IPS-18c (cell line): ENCODE measurements around the gene H3-3A.

ENCODE experiments used
- H3K4me3 ChIP-seq: 2 replicates; pipeline ENCODE4 v1.7.0; 2013; ENCODE audit warnings: low read depth, mild to moderate bottlenecking, low read length, moderate library complexity; ENCODE audit not compliant: insufficient read depth
- H3K9me3 ChIP-seq: one replicate; pipeline ENCODE4 v1.6.1; 2013; ENCODE audit warnings: mild to moderate bottlenecking, low read length, moderate library complexity; ENCODE audit not compliant: control insufficient read depth, insufficient read depth

Gene H3-3A

DNA sequence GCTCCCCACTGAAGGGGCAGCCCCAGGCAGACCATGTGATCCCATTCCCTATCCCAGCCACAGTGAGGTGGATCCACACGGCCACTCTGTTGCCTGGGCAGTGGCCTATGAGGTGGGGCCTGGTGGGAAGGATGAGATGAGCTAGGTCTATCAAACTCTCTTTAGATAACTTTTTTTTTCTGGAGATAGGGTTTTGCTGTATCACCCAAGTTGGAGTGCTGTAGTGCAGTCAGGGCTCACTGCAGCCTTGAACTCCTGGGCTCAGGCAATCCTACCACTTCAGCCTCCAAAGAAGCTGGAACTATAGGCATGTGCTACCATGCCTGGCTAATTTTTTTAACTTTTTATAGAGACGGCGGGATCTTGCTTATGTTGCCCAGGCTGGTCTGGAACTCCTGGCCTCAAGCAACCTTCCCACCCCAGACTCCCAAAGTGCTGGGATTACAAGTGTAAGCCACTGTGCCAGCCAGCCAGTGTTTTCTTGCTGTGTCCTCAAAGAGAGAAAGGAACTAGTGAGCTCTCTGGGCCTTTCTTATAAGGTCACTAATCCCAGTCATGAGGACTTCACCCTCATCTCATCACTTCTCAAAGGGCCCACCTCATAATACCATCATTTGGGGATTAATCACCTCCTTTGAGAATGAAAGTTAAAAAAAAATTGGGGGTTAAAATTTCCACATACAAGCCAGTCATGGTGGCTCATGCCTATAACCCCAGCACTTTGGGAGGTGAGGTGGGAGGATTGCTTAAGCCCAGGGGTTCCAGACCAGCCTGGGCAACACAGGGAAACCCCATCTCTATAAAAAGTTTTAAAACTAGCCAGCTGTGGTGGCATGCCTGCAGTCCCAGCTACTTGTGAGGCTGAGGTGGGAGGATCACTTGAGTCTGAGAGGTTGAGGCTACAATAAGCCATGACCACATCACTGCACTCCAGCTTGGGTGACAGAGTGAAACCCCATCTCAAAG, 36.6 kb downstream of the H3-3A start:
- no peaks in the 10 kb centered on the region for H3K9me3 ChIP-seq
- no peak overlapping the region for H3K4me3 ChIP-seq

DNA sequence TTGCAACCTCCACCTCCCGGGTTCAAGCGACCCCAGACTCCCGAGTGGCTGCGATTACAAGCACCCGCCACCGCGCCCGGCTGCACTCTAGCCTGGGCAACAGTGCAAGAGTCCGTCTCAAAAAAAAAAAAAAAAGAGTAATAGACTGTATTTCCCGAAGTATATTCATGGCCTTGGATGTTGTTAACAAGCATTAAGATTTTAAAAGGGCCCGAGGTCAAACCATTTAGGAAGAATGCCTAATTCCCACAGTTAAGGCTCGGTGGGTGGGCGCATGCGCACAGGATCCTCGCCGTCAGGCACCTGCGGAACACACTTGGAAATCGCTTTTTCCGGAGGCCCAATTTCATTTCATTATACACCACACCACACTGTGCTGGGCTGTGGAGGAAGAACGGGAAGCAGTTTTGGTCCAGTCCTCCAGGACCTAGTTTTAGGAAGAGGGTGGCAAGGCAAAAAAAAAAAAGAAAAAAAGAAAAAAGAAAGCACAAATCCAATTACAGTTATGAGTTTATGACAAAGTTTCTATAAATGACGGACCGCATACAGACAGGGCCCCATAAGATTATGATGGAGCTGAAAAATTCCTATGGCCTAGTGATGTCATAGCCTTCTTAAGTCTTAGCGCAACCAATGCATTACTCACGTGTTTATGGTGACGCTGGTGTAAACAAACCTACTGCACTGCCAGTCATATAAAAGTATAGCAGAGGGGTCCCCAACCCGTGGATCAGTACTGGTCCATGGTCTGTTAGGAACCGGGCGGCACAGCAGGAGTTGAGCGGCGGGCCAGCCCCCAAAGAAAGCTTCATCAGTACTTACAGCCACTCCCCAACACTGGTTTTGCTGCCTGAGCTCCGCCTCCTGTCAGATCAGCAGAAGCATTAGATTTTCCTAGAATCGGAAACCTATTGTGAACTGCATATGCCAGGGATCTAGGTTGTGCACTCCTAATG, 38.2 kb downstream of the H3-3A start:
- Histone ChIP-seq H3K9me3 (no peaks in the 10 kb centered on the region), H3K4me3 (peak overlapping the region; percentile 34)

DNA sequence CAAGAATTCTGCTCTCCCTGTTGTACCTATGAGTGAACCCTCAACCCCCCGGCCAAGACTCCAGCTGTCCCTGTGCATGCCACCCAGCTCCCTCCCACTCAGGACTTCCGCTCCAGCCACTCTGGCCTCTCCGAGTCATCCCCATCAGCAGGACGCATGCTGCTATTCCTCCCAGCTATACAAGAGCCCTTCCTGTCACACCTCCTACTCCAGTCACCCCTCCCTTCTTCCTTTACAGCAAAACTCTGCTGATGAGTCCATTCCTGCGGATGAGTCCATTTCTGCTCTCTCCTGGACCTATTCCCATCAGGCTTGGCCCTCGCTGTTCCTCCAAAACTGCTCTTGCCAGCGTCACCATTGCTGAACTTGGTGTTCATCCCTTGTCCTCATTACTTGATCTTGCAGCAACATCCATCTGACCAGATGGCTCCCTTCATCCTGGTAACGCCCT, 42.2 kb downstream of the H3-3A start:
- Histone ChIP-seq H3K9me3 (no peaks in the 10 kb centered on the region), H3K4me3 (no peak overlapping the region)

DNA sequence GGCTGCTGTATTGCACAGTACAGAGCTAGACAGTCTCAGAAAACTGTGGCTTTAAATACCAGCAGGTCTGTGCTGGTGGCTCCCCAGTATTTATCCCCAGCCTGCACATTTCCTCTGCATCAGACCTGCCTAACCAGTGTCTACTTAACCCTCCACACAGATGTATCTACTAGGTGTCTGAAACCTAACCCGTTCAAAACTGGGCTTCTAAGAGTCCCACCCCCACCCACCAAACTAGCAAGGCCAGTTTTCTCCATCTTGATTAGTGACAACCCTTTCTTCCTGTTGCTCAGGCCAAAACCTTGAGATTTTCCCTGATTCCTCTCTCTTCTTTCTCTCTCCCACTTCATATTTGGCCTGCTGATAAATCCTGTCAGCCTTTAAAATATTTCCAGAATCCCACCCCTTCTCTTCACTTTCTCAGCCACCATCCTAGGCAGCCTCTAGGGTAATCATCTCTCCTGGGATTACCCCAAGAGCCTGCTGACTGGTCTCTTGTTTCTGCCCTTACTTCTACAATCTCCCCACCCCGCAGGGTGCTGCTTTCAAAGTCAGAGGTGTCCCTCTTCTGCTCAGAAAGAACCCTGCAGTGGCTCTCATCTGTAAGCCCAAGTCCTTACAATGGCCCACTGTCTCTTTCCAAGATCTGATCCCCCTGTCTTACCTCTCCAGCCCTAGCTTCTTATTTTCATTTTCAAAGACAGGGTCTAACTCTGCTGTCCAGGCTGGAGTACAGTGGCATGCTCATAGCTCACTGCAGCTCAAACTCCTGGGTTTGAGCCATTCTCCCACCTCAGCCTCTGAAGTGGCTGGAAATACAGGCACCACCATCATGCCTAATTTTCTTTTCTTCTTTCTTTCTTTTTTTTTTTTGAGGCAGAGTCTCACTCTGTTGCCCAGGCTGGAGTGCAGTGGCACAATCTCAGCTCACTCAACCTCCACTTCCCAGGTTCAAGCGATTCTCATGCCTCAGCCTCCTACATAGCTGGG, 45.2 kb downstream of the H3-3A start:
- Histone ChIP-seq H3K4me3 (no peak overlapping the region), H3K9me3 (no peaks in the 10 kb centered on the region)

DNA sequence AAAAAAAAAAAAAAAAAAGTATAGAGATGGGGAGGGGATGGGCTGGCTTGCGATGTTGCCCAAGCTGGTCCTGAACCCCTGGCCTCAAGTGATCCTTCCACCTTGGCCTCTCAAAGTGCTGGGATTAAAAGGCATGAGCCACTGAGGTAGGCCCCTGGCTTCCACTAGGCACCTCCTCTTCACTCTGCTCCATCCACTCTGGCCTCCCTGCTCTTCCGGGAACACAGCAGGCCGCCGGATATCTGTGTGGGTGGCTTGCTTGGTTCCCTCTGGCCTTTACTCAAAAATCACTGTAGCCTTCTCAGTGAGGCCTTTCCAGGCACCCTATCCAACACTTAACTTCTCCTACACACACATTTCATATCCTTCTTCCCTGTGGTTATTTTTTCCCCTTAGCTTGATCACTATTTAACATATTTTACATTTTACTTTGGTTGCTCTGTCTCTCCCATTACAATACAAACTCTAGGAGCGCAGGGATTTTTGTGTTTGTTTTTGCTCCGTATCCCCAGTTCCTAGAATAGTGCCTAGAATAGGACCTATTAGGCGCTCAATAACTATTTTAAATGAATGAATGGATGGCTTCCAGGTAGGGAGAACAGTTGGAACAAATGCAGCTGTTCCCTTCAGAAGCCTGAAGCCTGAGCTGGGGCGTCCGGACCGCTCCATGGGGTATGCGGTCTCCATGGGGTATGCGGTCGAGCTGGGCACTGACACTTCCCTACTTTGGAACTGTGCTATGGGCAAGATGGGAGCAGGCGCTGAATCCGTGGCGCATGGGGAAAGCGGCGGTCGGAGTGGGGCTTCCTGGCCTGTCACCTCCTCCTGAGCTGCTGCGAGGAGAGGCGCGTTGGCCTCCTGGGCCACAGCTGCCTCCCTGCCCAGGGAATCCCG, 46.7 kb downstream of the H3-3A start:
- Histone ChIP-seq H3K9me3 (peaks cover 2% of the 10 kb centered on the region), H3K4me3 (peak overlapping the region; percentile 73)

DNA sequence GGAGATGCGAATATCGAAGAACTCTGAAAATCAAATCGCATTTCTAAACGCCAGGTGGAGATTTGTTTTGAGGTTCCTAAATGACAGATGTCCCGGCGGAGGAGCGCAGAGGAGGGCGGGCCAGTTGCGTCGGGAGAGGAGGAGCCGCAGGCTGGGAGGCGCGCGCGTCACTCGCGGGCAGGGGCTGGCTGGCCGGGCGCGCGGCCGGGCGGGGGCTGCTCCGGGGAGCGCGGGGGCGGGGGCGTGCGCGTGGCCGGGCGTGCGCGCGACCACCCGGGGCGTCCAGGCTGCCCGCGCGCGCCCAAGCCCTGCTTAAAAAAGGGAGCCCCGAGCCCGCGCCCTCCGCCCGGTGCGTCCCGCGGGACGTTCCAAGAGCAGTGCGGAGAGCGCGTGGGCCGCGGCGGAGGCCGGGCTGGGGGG, 47.3 kb downstream of the H3-3A start:
- peak overlapping the region; percentile 73 for H3K4me3 ChIP-seq
- H3K9me3 ChIP-seq: peaks cover 2% of the 10 kb centered on the region

DNA sequence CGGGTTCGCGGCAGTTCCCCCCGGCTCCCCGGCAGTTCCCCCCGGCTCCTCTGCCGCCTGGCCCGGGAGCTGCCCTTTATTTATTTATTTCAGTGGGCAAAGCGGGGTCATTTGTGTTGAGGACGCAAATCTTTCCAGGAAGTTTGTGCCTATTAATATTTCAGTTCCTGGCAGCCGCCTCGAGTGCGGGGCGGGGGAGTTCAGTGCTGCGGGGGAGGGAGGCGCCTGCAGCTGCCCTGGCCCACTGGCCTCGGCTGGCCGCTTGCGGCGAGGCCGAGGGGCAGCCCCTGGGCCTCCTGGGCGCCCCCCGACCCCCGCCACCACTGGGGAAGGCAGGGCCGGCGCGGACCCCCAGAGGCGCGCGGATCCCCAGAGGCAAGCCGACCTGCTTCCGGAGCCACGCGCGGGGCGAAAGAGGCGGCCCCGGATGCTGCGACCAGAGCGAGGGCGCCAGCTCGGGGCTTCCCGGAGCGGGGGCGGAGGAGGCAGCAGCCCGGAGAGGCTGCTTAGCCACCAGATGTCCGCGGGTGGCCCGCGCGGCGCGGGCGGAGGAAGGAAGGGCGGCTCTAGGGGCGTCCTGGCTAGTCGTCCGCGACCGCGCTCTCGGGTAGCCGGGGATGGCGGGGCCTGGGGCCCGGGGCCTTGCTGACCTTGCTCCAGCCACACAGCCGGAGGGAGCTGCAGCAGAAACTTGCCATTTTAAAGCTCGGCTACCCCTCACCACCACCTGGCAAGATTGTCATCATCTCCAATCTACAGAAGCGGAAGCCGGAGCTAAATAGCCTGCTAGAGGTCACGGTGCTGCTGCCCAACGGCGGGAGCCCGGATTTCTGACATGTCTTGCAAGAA, 48.0 kb downstream of the H3-3A start:
- peaks cover 2% of the 10 kb centered on the region for H3K9me3 ChIP-seq
- H3K4me3 ChIP-seq: peak overlapping the region; percentile 73

DNA sequence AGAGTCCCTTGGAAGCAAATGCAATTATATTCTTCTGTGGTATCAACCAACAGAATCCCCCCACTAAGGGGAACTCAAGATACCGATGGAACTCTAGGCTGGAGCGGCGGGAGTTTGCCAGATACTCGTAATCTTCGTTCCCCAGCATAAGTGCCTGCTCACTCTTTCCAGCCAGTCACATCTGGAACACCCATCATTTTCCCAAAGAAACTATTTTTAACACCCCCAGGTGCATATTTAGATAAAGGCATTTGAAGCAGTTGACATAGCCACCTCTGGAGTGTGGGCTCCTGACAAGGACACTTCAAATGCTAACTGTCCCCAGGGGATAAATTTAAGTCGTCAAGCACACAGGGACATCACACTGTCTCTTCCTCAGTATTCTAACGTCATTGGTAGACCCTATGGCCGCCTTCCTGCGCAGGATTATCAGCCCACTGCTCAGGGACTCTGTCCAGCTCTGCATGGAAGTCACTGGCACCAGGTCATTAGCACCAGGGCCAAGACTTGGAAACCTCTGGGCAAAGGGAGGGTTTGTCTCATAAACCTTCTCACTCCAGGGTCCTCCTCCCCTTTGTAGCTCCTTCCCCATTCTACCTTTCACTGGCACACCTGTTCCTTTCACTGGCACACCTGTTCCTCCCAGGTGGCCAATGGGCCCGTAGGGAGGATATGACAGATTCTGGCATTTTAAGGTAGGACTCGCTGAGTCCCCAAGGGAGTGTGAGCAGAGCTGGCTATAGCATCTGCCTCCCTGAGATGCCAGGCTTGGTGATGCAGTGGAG, 48.8 kb downstream of the H3-3A start:
- Histone ChIP-seq H3K4me3 (peak overlapping the region; percentile 73; the same call in 1 of the 2 replicates), H3K9me3 (peaks cover 2% of the 10 kb centered on the region)

DNA sequence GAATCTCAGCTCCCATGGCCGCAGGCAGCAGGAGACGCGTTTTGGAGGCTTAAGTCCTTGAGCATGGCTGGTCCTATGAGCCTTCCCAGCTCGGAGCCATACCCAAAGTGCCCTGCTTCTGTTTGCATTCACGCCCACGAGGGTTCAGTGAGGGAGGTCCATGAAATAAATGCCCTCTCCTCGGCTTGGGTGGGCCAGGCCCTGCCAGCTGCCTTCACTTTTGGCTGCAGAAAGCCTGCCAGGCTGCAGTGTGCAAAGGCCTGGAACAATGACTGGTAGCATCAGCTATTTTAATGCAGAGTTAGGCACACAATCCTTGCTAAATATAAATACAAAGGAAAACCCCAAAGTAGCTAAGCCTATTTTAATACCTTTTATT, 49.4 kb downstream of the H3-3A start:
- Histone ChIP-seq H3K4me3 (peak overlapping the region; percentile 30; the same call in 1 of the 2 replicates), H3K9me3 (peaks cover 2% of the 10 kb centered on the region)

DNA sequence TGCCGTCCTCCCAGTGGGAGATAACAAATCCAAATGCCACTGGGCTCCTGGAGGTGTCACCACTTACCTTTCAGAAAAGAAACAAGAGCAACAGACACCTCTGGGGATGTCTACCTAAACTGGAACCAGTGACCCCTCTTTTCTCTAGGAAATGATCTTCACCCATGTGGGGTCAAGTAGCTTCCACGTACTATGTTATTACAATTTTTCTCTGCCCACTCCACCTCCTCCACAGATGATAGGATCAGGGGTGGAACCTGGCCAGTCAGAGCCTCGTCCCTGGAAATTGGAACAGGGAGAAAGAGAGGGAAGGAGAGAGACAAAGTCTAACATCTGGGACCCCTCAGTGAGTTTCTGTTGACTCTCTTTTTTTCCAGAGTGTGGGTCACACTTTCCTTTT, 50.1 kb downstream of the H3-3A start:
- Histone ChIP-seq H3K9me3 (peaks cover 2% of the 10 kb centered on the region), H3K4me3 (no peak overlapping the region)

DNA sequence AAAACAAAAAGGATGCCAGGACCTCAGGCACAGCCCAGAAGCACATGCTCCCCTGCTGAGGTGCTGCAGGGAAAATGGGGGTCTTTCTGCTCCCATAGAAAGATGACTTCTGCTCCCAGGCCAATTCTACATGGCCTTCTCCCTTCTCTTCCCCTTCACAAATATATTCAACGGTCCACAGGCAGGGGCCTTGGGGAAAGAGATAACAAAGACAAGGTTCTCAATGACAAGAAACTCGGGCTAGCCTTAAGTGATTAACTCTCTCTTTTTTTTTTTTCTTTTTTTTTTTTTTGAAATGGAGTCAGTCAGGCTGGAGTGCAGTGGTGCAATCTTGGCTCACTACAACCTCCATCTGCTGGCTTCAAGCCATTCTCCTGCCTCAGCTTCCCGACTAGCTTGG, 54.2 kb downstream of the H3-3A start:
- Histone ChIP-seq H3K4me3 (no peak overlapping the region), H3K9me3 (peaks cover 2% of the 10 kb centered on the region)

DNA sequence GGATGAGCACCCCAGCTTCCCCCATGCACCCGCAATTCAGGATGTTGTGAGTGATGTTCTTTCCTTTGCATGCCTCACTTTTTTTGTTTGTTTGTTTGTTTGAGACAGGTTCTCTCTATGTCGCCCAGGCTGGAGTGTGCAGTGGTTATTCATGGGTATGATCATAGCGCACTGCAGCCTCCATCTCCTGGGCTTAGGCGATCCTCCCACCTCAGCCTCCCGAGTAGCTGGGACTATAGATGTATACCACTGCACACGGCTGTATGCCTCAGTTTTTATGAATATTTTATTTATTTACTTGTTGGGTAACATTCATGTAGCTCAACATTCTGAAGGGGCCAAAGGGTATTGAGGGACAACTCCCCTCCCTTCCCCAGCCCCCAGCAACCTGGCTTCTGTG, 54.8 kb downstream of the H3-3A start:
- H3K9me3 ChIP-seq: peaks cover 2% of the 10 kb centered on the region
- no peak overlapping the region for H3K4me3 ChIP-seq

DNA sequence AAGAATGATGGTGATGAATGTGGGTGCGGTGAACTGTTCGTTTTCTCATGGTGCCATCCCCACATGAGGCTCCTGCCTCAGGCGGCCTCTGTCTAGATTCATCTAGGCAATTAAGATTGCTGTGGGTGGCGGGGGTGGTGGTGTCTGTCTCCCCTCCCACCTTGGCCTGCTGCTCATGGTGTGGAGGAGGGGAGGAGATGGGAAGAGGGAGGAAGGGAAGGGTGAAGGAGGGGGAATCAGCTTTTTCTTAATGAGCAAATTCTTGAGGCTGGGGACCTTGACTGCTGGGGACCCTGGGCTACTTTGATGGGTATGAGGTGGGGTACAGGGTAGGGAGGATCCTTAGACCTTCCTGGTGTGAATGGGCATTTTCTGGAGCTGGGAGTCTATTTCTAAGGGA, 55.8 kb downstream of the H3-3A start:
- Histone ChIP-seq H3K9me3 (peaks cover 2% of the 10 kb centered on the region), H3K4me3 (no peak overlapping the region; the same call in 1 of the 2 replicates)

DNA sequence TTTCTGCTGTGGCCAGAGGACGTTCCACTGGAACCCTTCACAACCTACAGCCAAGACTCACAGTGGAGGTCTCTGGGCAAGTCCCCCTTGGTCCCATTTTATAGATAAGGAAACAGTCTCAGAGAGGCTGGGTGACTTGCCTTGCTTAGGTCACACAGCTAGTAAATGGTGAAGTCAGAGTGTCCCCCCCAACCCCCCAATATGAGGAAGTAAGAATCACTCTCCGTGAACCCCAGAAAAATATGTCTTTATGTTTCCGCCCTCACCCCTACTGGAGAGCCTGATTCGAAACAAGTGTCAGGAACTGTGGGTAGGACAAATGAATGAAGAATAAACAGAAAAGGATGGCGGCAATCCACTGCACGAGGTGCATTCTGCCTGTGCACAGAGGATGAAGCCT, 56.7 kb downstream of the H3-3A start:
- Histone ChIP-seq H3K9me3 (no peaks in the 10 kb centered on the region), H3K4me3 (no peak overlapping the region)
